ENCODE data around the gene NDUFB10. TPM values are rescaled to one million over a fixed set of nuclear protein-coding genes. Genes with fewer than 3 reads are reported as not detected.

NDUFB10 gene
- total and polyA plus RNA-seq, 5 donors from 2014 or later: 65.1 to 288 (median 193) TPM

DNA sequence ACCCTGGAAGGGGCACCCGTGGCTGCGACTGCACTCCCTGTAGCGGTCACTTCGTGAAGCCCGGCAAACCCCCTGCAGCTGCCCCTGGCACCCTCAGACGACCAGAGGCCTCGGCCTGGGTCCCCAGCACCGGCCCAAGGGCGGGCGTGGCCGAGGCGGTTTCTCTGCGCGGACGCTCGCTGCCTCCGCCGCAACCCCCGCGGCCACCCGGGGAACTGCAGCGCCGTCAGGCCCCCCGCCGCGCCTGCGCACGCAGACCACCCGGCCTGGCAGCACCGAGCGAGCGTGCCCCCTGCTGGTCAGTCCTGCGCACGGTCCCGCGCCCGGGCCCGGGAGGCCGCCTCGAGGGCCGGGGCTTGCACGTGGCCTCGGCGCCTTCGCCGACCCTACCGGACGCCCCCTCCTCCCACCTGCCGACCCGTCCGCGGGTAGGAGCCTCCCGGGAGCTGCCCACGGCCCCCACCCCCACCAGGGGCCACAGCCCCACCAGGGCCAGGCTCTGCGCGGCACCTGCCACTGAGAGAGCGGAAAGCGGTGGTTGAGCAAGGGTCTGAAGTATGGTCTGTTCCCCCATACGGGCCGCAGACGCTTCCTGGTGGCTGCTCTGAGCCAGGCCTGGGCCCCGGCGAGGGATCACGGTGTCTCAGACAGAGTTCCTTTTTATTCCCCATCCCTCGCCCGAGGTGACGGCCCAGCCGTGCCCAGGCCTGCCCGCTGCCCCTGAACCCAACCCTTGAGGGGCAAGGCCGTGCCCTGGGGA is 29.6 kb upstream of the NDUFB10 start:
- H3K4me3 Mint-ChIP-seq: peak overlapping the region in 1 of 4 donors; percentile 70
- no peaks in the 10 kb centered on the region for H3K27me3 ChIP-seq (ENCODE audit: control insufficient read depth, insufficient read depth, low read length)
- H3K4me3 ChIP-seq (ENCODE audit: low read depth, low read length): no peak overlapping the region
- no peak overlapping the region for H3K27ac Mint-ChIP-seq
- no peaks in the 10 kb centered on the region for H3K9me3 ChIP-seq (ENCODE audit: control insufficient read depth in 2 of 2, low read length in 2 of 2)
- peaks cover 12% of the 10 kb centered on the region for H3K4me1 ChIP-seq (ENCODE audit: control insufficient read depth, insufficient read depth, low read length, poor library complexity, severe bottlenecking)
- H3K9me3 Mint-ChIP-seq: no peaks in the 10 kb centered on the region
- DNase-seq (peak; percentile 82 to 90 (median 84)), ATAC-seq (ENCODE audit: low read depth in 2 of 2) (peak; percentile 93 to 96)
- H3K27me3 Mint-ChIP-seq: peaks cover 6% of the 10 kb centered on the region
- H3K36me3 Mint-ChIP-seq: no peaks in the 10 kb centered on the region
- peaks cover 0 to 6% (median 0%) of the 10 kb centered on the region in 4 donors for H3K4me1 Mint-ChIP-seq
- H3K36me3 ChIP-seq (ENCODE audit: control insufficient read depth, insufficient read depth, low read length): no peaks in the 10 kb centered on the region
- H3K27ac ChIP-seq (ENCODE audit: insufficient read depth, low read length, poor library complexity, severe bottlenecking): no peak overlapping the region

DNA sequence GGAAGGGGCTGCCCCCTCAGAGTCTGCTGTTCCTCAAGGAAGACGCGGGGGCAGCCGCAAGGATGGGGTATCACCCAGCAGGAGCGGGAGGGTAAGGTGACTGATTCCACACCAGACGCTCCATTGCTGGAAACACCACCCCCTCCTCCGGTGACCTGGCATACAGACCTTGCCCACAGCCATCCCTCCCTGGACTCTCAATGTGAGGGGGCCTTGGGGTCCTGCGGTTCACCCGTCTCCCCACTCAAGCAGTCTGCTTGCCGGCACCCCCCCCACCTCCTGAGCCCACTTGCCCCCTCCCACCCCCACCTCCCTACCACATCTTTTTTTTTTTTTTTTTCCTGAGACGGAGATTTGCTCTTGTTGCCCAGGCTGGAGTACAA is 29.0 kb upstream of the NDUFB10 start:
- H3K4me3 ChIP-seq (ENCODE audit: low read depth, low read length): no peak overlapping the region
- no peaks in the 10 kb centered on the region for H3K36me3 ChIP-seq (ENCODE audit: control insufficient read depth, insufficient read depth, low read length)
- Mint-ChIP-seq H3K27me3 (peaks cover 4% of the 10 kb centered on the region), H3K4me3 (peak overlapping the region in 2 of 4 donors; percentile 20 to 32), H3K9me3 (no peaks in the 10 kb centered on the region), H3K27ac (no peak overlapping the region), H3K36me3 (no peaks in the 10 kb centered on the region), H3K4me1 (peaks cover 0 to 6% (median 0%) of the 10 kb centered on the region in 4 donors)
- H3K4me1 ChIP-seq (ENCODE audit: control insufficient read depth, insufficient read depth, low read length, poor library complexity, severe bottlenecking): peaks cover 12% of the 10 kb centered on the region
- no peaks in the 10 kb centered on the region for H3K27me3 ChIP-seq (ENCODE audit: control insufficient read depth, insufficient read depth, low read length)
- DNase-seq (no peak), ATAC-seq (ENCODE audit: low read depth in 2 of 2) (no peak)
- H3K27ac ChIP-seq (ENCODE audit: insufficient read depth, low read length, poor library complexity, severe bottlenecking): no peak overlapping the region
- no peaks in the 10 kb centered on the region for H3K9me3 ChIP-seq (ENCODE audit: control insufficient read depth in 2 of 2, low read length in 2 of 2)

DNA sequence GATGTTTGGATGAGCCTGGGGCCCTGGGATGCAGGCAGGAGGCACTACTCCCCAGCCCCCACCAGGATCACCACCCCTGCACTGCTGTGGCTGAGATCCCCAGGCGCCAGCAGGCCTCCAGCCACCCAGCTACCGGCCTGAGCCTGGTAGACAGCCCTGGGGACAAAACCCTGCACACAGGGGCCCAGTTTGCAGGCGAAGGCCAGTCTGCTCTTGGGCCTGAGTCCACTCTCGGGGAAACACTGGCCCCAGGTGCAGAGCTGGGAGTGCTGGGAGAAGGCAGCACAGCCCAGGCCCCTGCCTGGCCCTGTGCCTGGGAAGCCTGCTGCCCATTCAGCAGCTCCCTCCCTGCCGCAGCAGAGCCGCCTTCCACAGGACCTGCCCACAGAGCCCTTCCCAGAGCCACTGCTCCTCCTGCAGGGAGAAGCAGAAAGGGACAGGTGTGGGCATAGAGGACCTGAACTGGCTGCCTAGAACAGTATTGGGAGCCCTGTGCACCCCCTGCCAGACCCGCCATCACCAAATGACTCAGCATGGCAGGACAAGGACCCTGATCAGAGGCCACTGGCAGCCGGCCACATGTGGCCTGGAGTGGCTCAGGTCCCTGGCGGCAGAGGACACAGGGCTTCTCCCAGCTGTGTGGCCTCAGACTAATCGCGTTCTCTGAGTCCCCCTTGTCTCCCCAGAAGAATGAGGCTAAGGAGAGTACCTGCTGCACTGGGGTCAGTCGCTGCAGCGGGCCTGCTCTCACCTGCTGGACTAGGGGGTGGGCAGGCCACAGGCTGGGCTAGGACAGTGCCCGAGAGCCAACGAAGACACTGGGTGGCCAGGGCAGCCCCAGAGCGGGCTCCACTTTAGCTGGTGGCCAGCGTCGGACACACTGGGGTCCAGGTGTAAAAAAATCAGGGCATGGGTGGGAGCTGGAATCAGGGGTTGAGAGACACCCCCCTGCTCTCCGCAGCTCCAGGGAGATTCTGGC is 27.0 kb upstream of the NDUFB10 start:
- Mint-ChIP-seq H3K4me1 (peaks cover 0 to 6% (median 0%) of the 10 kb centered on the region in 4 donors), H3K27ac (no peak overlapping the region), H3K4me3 (no peak overlapping the region), H3K36me3 (peaks cover 5% of the 10 kb centered on the region), H3K27me3 (no peaks in the 10 kb centered on the region), H3K9me3 (no peaks in the 10 kb centered on the region)
- Histone ChIP-seq H3K36me3 (ENCODE audit: control insufficient read depth, insufficient read depth, low read length) (no peaks in the 10 kb centered on the region), H3K4me3 (ENCODE audit: low read depth, low read length) (no peak overlapping the region), H3K9me3 (ENCODE audit: control insufficient read depth in 2 of 2, low read length in 2 of 2) (no peaks in the 10 kb centered on the region), H3K27ac (ENCODE audit: insufficient read depth, low read length, poor library complexity, severe bottlenecking) (no peak overlapping the region), H3K27me3 (ENCODE audit: control insufficient read depth, insufficient read depth, low read length) (no peaks in the 10 kb centered on the region), H3K4me1 (ENCODE audit: control insufficient read depth, insufficient read depth, low read length, poor library complexity, severe bottlenecking) (peaks cover 12% of the 10 kb centered on the region)
- ATAC-seq (ENCODE audit: low read depth in 2 of 2) (no peak), DNase-seq (no peak)

DNA sequence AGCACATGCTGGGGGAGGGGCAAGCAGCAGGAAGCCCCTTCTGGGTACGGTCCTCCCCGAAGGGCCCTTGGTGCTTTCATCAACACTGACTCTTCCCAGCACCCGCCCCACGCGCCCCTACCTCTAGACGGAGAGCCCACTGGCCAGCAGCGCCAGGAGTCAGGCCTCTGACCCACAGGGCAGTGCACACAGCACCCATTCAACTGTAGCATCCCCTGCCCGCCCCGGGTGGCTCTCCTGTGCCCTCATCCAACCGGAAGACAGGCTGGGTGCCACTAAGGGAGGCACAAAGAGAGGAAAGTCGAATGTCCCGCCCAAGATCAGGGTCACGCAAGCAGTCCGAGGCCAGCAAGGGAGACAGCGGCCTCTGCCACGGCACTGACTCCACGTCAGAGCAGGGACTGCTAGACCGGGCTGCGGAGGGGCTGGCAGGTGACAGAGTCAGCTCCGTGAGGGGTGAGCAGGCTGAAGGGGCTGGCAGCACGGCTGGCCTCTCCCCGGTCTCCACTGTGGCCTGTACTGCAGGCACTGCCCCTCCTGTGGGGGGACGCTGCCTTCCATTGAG is 26.2 kb upstream of the NDUFB10 start:
- Mint-ChIP-seq H3K27me3 (no peaks in the 10 kb centered on the region), H3K36me3 (peaks cover 5% of the 10 kb centered on the region), H3K9me3 (no peaks in the 10 kb centered on the region), H3K4me1 (peaks cover 0 to 3% (median 0%) of the 10 kb centered on the region in 4 donors), H3K4me3 (peak overlapping the region in 1 of 4 donors; percentile 4), H3K27ac (no peak overlapping the region)
- Histone ChIP-seq H3K9me3 (ENCODE audit: control insufficient read depth in 2 of 2, low read length in 2 of 2) (no peaks in the 10 kb centered on the region), H3K4me1 (ENCODE audit: control insufficient read depth, insufficient read depth, low read length, poor library complexity, severe bottlenecking) (peaks cover 12% of the 10 kb centered on the region), H3K4me3 (ENCODE audit: low read depth, low read length) (no peak overlapping the region), H3K27me3 (ENCODE audit: control insufficient read depth, insufficient read depth, low read length) (no peaks in the 10 kb centered on the region), H3K36me3 (ENCODE audit: control insufficient read depth, insufficient read depth, low read length) (no peaks in the 10 kb centered on the region), H3K27ac (ENCODE audit: insufficient read depth, low read length, poor library complexity, severe bottlenecking) (no peak overlapping the region)
- ATAC-seq (ENCODE audit: low read depth in 2 of 2): no peak
- DNase-seq: no peak

DNA sequence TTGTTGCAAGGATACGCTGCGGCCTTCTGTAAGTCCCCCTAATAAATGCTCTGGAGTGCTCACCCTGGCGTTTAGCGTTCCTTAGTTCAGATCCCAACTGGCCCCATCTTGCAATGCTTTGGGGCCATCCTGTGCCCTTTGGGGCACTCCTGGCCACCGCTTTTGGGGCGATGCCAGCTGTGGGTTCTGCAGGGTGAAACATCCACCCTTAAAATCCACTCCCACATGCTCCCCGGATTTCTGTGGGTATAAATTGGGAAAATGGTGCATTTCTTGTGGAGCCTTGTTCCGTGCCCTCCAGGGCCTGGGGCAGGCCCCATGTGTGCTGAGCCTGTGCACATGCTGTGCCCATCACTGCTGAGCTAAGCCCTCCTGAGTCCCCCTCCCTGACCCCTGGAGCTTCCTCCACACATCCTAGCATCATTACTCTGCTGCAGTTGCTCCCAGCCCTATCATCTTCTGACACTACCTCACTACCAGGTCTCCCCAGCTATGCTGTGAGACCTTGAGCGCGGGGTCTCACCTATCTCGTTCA is 22.3 kb upstream of the NDUFB10 start:
- Histone ChIP-seq H3K36me3 (ENCODE audit: control insufficient read depth, insufficient read depth, low read length) (peaks cover 8% of the 10 kb centered on the region), H3K4me3 (ENCODE audit: low read depth, low read length) (no peak overlapping the region), H3K27me3 (ENCODE audit: control insufficient read depth, insufficient read depth, low read length) (no peaks in the 10 kb centered on the region), H3K9me3 (ENCODE audit: control insufficient read depth in 2 of 2, low read length in 2 of 2) (no peaks in the 10 kb centered on the region), H3K27ac (ENCODE audit: insufficient read depth, low read length, poor library complexity, severe bottlenecking) (no peak overlapping the region), H3K4me1 (ENCODE audit: control insufficient read depth, insufficient read depth, low read length, poor library complexity, severe bottlenecking) (peaks cover 7% of the 10 kb centered on the region)
- H3K4me1 Mint-ChIP-seq: peaks cover 0 to 9% (median under 1%) of the 10 kb centered on the region in 4 donors
- ATAC-seq (ENCODE audit: low read depth in 2 of 2) (no peak), DNase-seq (no peak)
- H3K4me3 Mint-ChIP-seq: peak overlapping the region in 1 of 4 donors; percentile 27
- H3K27me3 Mint-ChIP-seq: no peaks in the 10 kb centered on the region
- peaks cover 5% of the 10 kb centered on the region for H3K36me3 Mint-ChIP-seq
- no peak overlapping the region for H3K27ac Mint-ChIP-seq
- H3K9me3 Mint-ChIP-seq: no peaks in the 10 kb centered on the region

DNA sequence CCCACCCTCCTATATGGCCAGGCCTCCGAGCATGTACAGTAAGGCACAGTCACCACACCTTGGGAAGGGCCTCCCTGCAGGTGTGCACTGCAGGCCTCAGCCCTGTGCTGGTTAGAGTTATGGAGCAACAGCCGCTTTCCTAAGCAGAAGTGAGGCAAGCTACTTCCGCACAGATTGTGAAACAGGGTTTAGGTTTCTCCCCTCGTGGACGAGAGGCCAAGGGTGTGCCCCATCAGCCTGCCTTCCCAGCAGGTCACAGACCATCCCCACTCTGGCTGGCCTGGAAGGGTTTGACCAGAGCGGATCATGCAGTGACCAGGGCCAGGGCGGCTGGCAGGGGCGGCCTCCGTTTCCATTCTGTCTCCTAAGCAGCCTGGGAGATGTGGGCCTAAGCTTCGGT is 21.0 kb upstream of the NDUFB10 start:
- Mint-ChIP-seq H3K9me3 (no peaks in the 10 kb centered on the region), H3K4me1 (peaks cover 0 to 19% (median 3%) of the 10 kb centered on the region in 4 donors), H3K27ac (no peak overlapping the region), H3K36me3 (peaks cover 5% of the 10 kb centered on the region), H3K27me3 (no peaks in the 10 kb centered on the region), H3K4me3 (peak overlapping the region in 1 of 4 donors; percentile 38)
- Histone ChIP-seq H3K4me1 (ENCODE audit: control insufficient read depth, insufficient read depth, low read length, poor library complexity, severe bottlenecking) (peaks cover 17% of the 10 kb centered on the region), H3K4me3 (ENCODE audit: low read depth, low read length) (no peak overlapping the region), H3K9me3 (ENCODE audit: control insufficient read depth in 2 of 2, low read length in 2 of 2) (no peaks in the 10 kb centered on the region), H3K27ac (ENCODE audit: insufficient read depth, low read length, poor library complexity, severe bottlenecking) (no peak overlapping the region), H3K27me3 (ENCODE audit: control insufficient read depth, insufficient read depth, low read length) (no peaks in the 10 kb centered on the region), H3K36me3 (ENCODE audit: control insufficient read depth, insufficient read depth, low read length) (peaks cover 8% of the 10 kb centered on the region)
- DNase-seq (no peak), ATAC-seq (ENCODE audit: low read depth in 2 of 2) (no peak)

DNA sequence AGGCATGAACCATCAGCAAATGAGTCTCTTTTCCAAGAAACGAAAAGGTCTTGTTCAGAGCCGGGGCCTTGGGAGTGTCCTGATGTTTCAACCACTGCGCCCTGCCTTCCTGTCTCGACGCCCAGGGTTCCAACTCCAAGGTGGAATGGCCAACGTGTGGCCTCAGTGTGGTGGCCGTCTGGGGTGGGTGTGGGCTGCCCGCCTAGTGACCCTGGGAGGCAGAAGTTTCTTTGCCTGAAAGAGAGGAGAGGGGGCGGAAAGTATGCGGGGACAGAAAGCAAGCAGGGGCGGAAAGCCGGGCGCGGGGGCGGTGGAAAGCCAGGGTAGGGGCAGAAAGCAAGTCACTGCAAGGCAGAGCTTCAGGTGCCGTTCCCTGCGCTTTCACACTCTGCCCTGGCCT is 20.4 kb upstream of the NDUFB10 start:
- no peaks in the 10 kb centered on the region for H3K9me3 Mint-ChIP-seq
- Histone ChIP-seq H3K9me3 (ENCODE audit: control insufficient read depth in 2 of 2, low read length in 2 of 2) (no peaks in the 10 kb centered on the region), H3K27ac (ENCODE audit: insufficient read depth, low read length, poor library complexity, severe bottlenecking) (no peak overlapping the region), H3K27me3 (ENCODE audit: control insufficient read depth, insufficient read depth, low read length) (no peaks in the 10 kb centered on the region), H3K4me3 (ENCODE audit: low read depth, low read length) (no peak overlapping the region), H3K4me1 (ENCODE audit: control insufficient read depth, insufficient read depth, low read length, poor library complexity, severe bottlenecking) (peaks cover 23% of the 10 kb centered on the region), H3K36me3 (ENCODE audit: control insufficient read depth, insufficient read depth, low read length) (peaks cover 8% of the 10 kb centered on the region)
- H3K27ac Mint-ChIP-seq: no peak overlapping the region
- ATAC-seq (ENCODE audit: low read depth in 2 of 2): no peak
- H3K4me3 Mint-ChIP-seq: no peak overlapping the region
- peaks cover 5% of the 10 kb centered on the region for H3K36me3 Mint-ChIP-seq
- peaks cover 0 to 25% (median 6%) of the 10 kb centered on the region in 4 donors for H3K4me1 Mint-ChIP-seq
- DNase-seq: no peak
- H3K27me3 Mint-ChIP-seq: no peaks in the 10 kb centered on the region
